Thyroid gland (tissue), 4 donors: ENCODE measurements around the gene PPID. TPM values are rescaled to one million over a fixed set of nuclear protein-coding genes. Genes with fewer than 3 reads are reported as not detected.

ENCODE experiments used
- DNase-seq, 2 donors: peaks; one replicate each; pipeline ENCODE4 v3.0.0-alpha.2; 2019
- H3K27ac ChIP-seq, 3 donors: fragments of 200-600 bp; sonication (generic); 1 replicate in 2 of 3; 2 replicates in 1 of 3; pipeline ENCODE4 v1.5.1; 2016 to 2019; ENCODE audit warnings: mild to moderate bottlenecking in 1 of 3, moderate library complexity in 1 of 3
- H3K27me3 ChIP-seq: fragments of 200-600 bp; sonication (generic); one replicate; pipeline ENCODE4 v1.5.1; 2019
- H3K36me3 ChIP-seq, 2 donors: fragments of 200-600 bp; sonication (generic); one replicate each; pipeline ENCODE4 v1.5.1; 2016 to 2019
- H3K4me1 ChIP-seq, 2 donors: fragments of 200-600 bp; sonication (generic); one replicate each; pipeline ENCODE4 v1.5.1; 2017 to 2019
- H3K4me3 ChIP-seq, 3 donors: fragments of 200-600 bp; sonication (generic); replicated peaks in 1 of 3; 1 replicate in 2 of 3; 2 replicates in 1 of 3; pipeline ENCODE4 v1.5.1; 2016; ENCODE audit warnings: mild to moderate bottlenecking in 1 of 3
- H3K9me3 ChIP-seq: fragments of 200-600 bp; sonication (generic); one replicate; pipeline ENCODE4 v1.5.1; 2017
- POLR2A ChIP-seq, 2 donors: fragments of 450-650 bp; IDR thresholded peaks; one replicate each; pipeline ENCODE4 v1.6.1; 2017; ENCODE audit warnings: antibody characterized with exemption in 2 of 2, mild to moderate bottlenecking in 2 of 2, moderate library complexity in 1 of 2
- WGBS, 2 donors: methylation state at CpG; one replicate each; pipeline ENCODE4 v1.1.5; 2017; 5-methylcytosine and 5-hydroxymethylcytosine counted together
- intact Hi-C: fragments of 100-400 bp; cut with DNase I; formaldehyde crosslinking; loops from one replicate; pipeline ENCODE4 v1.15.1; 2023
- total RNA-seq, 4 donors: library from RNA; depleted of rRNA; stranded (reverse); fragments of >200 nt; gene quantifications; one replicate each; pipeline ENCODE4 v1.2.3, GENCODE V29; 2016
- TF ChIP-seq, protein P1 (sequence below), 6 experiments: fragments of 200-600 bp in 3 of 6; fragments of 450-650 bp in 3 of 6; sonication (generic) in 3 of 6; IDR thresholded peaks; one replicate each; pipeline ENCODE4 v1.5.1; 2016 to 2019; ENCODE audit warnings: antibody characterized with exemption in 6 of 6, mild to moderate bottlenecking in 2 of 6, inconsistent platforms in 1 of 6, moderate library complexity in 1 of 6

The PPID gene
- total RNA-seq, 4 donors from 2014 or later, result 6.8 to 24.4 (median 19.9) TPM

DNA sequence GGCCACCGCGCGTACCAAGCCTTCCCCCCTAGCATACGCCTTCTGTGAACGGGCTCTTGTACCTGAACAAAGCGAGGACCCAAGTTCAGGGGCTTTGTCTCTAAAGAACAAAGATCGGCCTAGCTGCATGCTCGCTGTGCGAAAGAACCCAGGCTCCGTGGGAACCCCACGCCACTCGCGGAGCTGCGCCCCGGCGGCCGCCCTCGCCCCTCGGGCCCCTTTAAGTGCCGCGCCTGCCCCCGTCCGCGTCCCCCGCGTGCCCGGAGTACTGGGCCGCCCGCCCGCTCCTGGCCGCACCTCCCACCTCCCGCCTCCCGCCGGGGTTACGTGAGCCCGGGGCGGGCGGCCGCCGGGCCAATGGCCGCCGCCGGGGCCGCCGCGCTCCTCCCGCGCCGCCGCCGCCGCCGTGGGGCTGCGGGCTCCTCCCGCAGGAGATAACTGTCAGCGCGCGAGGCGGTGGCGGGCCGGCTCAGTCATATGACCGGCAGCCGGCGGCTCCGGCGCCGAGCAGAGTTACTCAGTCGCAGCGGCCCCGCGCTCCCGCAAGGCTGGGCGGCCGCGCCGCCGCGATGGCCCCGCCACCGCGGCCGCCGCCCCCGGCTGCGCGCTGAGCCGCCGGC lies 45.5 kb upstream of the PPID start, which contains the start of gene FNIP2:
TSS of gene FNIP2 (plus strand) at position 472 of the 620 bp plus-strand sequence. CDS start 187 bp downstream, outside the sequence.
- Histone ChIP-seq H3K27me3 (no peaks in the 10 kb centered on the region), H3K36me3 (no peaks in the 10 kb centered on the region), H3K4me3 (peak within 1 kb of the TSS; percentile 37 to 83 (median 66)), H3K27ac (peak within 1 kb of the TSS; percentile 70 to 95 (median 86)), H3K4me1 (peaks cover 10 to 17% of the 10 kb centered on the region in 2 donors), H3K9me3 (no peaks in the 10 kb centered on the region)
- peak; percentile 17 to 95 for TF ChIP-seq POLR2A (IDR thresholded peaks at IDR 0.05)
- TF ChIP-seq, protein P1, sequence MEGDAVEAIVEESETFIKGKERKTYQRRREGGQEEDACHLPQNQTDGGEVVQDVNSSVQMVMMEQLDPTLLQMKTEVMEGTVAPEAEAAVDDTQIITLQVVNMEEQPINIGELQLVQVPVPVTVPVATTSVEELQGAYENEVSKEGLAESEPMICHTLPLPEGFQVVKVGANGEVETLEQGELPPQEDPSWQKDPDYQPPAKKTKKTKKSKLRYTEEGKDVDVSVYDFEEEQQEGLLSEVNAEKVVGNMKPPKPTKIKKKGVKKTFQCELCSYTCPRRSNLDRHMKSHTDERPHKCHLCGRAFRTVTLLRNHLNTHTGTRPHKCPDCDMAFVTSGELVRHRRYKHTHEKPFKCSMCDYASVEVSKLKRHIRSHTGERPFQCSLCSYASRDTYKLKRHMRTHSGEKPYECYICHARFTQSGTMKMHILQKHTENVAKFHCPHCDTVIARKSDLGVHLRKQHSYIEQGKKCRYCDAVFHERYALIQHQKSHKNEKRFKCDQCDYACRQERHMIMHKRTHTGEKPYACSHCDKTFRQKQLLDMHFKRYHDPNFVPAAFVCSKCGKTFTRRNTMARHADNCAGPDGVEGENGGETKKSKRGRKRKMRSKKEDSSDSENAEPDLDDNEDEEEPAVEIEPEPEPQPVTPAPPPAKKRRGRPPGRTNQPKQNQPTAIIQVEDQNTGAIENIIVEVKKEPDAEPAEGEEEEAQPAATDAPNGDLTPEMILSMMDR (IDR thresholded peaks at IDR 0.05), result peak in 1 of 6 experiments; percentile 5
- DNase-seq, result peak; percentile 80 to 82
- intact Hi-C loops, result no loop called here
- 0% methylated on average over 6 to 16 of the region's 88 CpGs for WGBS, 2 donors

DNA sequence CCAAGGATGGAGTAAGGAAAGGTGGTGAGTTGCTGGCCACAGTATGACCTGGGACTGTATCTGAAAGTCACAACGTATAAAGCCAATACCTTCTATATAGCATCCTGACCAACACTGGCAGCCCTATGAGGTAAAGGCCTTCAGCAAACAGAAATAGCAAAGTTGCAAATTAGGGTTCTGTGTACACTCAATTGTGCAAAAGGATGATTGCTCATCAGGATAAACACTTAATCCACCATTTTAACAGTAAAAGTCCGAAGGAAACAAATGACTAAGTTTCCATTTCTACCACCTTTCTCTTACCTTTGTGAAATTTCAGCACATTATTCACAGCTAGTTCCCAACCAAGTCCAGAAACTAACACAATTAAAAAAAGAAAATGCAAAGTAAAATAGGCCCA lies 44.3 kb upstream of the PPID start:
- no peak overlapping the region for H3K27ac ChIP-seq
- H3K4me3 ChIP-seq, result no peak overlapping the region
- no peaks in the 10 kb centered on the region for H3K27me3 ChIP-seq
- no peak for TF ChIP-seq POLR2A (IDR thresholded peaks at IDR 0.05)
- TF ChIP-seq, protein P1 (IDR thresholded peaks at IDR 0.05), result no peak
- intact Hi-C loops, result no loop called here
- WGBS, 2 donors, result 47 to 48% methylated on average over 2 of the region's 2 CpGs
- peaks cover 10 to 17% of the 10 kb centered on the region in 2 donors for H3K4me1 ChIP-seq
- H3K9me3 ChIP-seq, result no peaks in the 10 kb centered on the region
- no peak for DNase-seq
- no peaks in the 10 kb centered on the region for H3K36me3 ChIP-seq

DNA sequence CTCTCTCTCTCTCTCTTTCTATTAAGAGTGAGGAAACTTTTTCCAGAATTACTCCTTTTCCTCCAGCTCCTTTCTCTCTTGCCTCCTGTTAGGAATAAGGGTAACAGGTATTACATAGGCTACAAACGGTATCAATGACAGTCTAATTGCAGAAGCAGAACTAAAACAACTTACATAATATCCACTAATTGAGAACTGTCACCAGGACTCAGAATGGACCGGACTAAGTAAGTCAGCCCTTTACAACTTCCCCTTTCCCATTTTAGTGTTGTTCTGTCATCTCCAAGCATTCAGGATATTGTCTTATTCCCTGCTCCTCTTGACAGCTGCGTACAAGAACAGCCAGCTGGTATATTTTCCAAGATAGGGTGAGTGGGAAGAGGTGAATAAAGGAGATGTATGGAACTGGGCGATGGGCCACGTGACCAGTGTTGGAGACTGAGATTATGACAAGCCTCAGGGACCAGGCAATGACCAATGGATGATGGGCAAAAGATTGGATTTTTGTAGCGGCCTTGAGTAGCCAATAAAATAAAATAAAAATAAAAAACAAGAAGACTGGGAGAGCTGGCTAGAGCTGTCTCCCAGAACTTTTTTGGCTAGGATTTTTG lies 43.3 kb upstream of the PPID start:
- intact Hi-C loops, result no loop called here
- 91 to 92% methylated on average over 6 of the region's 6 CpGs for WGBS, 2 donors
- DNase-seq, result no peak
- no peak overlapping the region for H3K27ac ChIP-seq
- H3K4me3 ChIP-seq, result no peak overlapping the region
- no peaks in the 10 kb centered on the region for H3K9me3 ChIP-seq
- TF ChIP-seq, protein P1 (IDR thresholded peaks at IDR 0.05), result no peak
- no peak for TF ChIP-seq POLR2A (IDR thresholded peaks at IDR 0.05)
- H3K4me1 ChIP-seq, result peaks cover 10 to 17% of the 10 kb centered on the region in 2 donors
- H3K27me3 ChIP-seq, result no peaks in the 10 kb centered on the region
- H3K36me3 ChIP-seq, result no peaks in the 10 kb centered on the region

DNA sequence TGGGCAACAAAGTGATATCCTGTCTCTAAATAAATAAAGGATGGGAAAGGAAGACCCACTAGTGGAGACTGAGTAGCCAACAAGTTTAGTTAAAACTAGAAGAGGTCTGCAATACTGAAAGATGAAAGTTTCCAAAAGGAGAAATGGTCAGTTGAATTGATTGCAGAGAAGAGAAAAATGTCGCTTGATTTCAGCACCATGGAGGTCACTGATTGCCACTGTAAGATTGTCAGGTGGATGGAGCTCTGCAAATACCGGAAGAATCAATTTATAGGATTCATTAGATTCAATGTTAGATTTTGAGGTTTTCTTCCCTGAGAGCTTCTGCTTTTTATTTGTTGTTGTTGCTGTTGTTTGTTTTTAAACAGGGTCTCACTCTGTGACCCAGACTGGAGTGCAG lies 40.3 kb upstream of the PPID start:
- WGBS, 2 donors, result 45 to 47% methylated on average over 2 of the region's 2 CpGs
- intact Hi-C loops, result no loop called here
- no peaks in the 10 kb centered on the region for H3K9me3 ChIP-seq
- no peak for TF ChIP-seq POLR2A (IDR thresholded peaks at IDR 0.05)
- TF ChIP-seq, protein P1 (IDR thresholded peaks at IDR 0.05), result no peak
- H3K27me3 ChIP-seq, result no peaks in the 10 kb centered on the region
- no peak for DNase-seq
- H3K36me3 ChIP-seq, result no peaks in the 10 kb centered on the region
- H3K27ac ChIP-seq, result no peak overlapping the region
- H3K4me1 ChIP-seq, result peaks cover 7 to 9% of the 10 kb centered on the region in 2 donors
- H3K4me3 ChIP-seq, result no peak overlapping the region

DNA sequence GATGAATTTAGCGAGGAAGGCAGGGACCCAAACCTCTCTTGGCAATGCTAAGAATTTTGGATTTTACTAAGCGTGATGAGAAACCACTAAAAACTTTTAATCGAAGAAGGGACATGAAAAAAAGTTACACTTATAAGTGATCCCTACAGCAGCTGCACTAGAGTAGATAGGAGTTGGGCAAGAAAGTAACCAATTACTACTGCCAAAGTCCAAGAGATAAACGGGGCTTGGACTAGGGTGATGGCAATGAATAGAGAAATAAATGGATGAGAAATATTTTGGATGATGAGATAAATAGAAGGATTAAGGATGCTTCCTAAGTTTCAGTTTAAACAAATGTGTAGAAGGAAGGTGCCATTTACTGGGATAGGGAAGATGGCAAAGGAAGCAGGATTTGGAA lies 39.4 kb upstream of the PPID start:
- no peak for DNase-seq
- TF ChIP-seq POLR2A (IDR thresholded peaks at IDR 0.05), result no peak
- TF ChIP-seq, protein P1 (IDR thresholded peaks at IDR 0.05), result no peak
- no peak overlapping the region for H3K27ac ChIP-seq
- intact Hi-C loops, result no loop called here
- no peaks in the 10 kb centered on the region for H3K27me3 ChIP-seq
- H3K9me3 ChIP-seq, result no peaks in the 10 kb centered on the region
- WGBS, 2 donors, result 87 to 91% methylated on average over 4 of the region's 4 CpGs
- peaks cover 7 to 9% of the 10 kb centered on the region in 2 donors for H3K4me1 ChIP-seq
- H3K36me3 ChIP-seq, result no peaks in the 10 kb centered on the region
- no peak overlapping the region for H3K4me3 ChIP-seq
